Stomach (tissue), 4 donors: ENCODE data around the gene EVI5L.

Experiments used
- CTCF ChIP-seq, 7 experiments: fragments of 450-650 bp in 4 of 7; fragments of 200-600 bp in 3 of 7; sonication (generic) in 3 of 7; IDR thresholded peaks; one replicate each; pipeline ENCODE4 v1.5.1; 2016 to 2019; ENCODE audit warnings: antibody characterized with exemption in 7 of 7, control low read depth in 2 of 7, mild to moderate bottlenecking in 1 of 7
- POLR2A ChIP-seq, 4 donors: fragments of 450-650 bp; IDR thresholded peaks; one replicate each; pipeline ENCODE4 v1.6.1; 2016; ENCODE audit warnings: antibody characterized with exemption in 4 of 4, control low read depth in 2 of 4, mild to moderate bottlenecking in 1 of 4, moderate library complexity in 1 of 4

DNA sequence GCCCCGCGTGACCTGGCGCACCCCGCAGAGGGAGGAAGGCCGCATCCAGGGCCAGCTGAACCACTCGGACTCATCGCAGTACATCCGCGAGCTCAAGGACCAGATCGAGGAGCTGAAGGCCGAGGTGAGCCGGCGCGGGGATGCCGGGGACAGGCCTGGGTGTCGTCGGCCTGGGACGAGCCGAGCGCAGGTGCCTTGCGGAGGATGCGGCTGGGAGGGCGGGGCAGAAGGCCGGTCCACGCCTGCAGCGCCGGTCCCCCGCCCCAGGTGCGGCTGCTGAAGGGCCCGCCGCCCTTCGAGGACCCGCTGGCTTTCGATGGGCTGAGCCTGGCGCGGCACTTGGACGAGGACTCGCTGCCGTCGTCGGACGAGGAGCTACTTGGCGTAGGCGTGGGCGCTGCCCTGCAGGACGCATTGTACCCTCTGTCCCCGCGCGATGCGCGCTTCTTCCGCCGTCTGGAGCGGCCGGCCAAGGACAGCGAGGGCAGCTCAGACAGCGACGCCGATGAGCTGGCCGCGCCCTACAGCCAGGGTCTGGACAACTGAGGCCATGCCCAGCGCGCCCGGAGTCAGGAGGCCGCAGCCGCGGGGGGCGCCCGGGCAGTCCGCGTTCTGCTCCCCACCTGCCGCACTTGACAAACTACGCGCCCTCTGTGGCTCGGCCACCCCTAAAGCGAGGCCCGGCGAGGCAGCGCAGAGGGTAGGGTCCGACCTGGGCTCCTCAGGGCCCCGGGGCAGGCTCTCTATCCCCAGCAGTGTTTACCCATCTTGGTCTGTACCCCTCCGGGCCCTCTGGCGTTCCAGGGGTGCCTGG is 33.3 kb downstream of the EVI5L start:
- no peak for TF ChIP-seq CTCF (IDR thresholded peaks at IDR 0.05)
- TF ChIP-seq POLR2A (IDR thresholded peaks at IDR 0.05), result no peak
